GM19395 (cell line): Measurements from ENCODE around the gene XCR1.
"Not testable (repeated sequence)": the region's sequence is repeated elsewhere in the genome, so short reads cannot be mapped to it uniquely, and the experiment has no call there.

Experiments used
- ATAC-seq: cut with Tn5 transposase; IDR thresholded peaks from one replicate; pipeline ENCODE4 v1.9.1; 2021; ENCODE audit warnings: mild to moderate bottlenecking, moderate library complexity; ENCODE audit not compliant: unreplicated experiment

Gene XCR1, protein sequence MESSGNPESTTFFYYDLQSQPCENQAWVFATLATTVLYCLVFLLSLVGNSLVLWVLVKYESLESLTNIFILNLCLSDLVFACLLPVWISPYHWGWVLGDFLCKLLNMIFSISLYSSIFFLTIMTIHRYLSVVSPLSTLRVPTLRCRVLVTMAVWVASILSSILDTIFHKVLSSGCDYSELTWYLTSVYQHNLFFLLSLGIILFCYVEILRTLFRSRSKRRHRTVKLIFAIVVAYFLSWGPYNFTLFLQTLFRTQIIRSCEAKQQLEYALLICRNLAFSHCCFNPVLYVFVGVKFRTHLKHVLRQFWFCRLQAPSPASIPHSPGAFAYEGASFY

DNA sequence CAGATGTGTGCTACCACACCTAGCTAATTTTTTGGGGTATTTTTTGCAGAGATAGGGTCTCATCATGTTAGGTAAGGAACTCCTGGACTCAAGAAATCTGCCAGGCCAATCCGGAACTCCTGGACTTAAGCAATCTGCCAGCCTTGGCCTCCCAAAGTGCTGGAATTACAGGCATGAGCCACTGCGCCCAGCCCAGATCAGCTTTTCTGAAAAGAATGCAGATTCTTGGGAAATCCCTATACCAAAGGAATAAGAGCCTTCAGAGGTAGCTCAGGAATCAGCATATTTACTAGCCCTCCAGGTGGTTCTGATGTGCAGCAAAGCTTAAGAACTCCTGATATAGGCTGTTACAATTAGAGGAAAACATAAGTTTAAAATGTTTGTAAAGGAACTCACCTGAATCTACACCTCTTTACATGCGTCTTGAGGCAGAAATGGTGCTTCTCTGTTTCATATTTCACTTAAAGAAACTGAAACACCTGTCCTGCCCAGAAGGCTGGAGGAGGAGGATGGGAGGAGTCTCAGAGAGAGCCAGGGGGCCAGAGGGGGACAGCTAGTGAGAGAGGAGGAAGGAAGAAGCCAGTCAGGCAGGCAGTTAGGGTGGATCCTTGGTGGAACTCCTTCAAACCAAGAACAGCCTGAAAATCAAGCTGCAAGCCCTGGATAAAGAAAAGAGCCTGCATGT lies at the start of gene XCR1:
Gene XCR1 (minus strand): TSS at position 463 of the 685 bp plus-strand sequence. CDS start 5,536 bp downstream, outside the sequence.
- ATAC-seq: no peak

DNA sequence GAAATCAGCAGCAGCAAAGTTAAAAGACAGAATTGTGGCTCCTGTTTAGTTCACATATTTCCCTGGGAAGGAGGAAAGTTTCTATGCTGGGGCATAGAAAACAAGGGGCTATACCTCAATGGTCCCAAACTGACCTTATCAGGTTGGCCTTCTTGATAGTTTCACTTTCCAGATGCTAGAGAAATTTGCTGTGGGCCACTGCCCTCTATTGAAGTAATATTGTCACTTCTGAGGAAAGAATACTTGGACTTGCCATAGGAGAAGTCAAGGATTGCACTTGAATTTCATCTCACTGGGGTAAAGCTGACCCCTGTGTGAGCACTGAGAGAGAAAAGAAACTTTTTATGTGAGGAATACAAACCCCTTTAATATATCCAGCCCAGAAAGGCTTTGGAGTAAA lies 49.3 kb upstream of the XCR1 start:
- no peak for ATAC-seq

DNA sequence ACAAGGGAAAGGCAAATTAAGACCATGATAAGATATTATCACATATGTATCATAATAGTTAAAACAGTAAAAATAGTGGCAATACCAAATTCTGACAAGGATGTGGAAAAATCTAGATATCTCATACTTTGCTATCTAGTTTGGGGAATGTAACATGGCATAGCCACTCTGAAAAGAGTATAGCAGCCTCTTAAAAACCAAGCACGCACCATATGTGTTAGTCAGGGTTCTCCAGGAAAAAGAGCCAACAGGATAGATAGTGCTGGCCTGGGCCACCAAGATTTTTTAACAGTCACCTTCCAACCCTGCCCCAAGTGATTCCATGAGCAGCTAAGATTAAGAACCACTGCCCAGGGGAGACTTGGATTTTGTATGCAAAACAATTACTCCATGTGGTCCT lies 48.5 kb upstream of the XCR1 start:
- ATAC-seq: no peak

DNA sequence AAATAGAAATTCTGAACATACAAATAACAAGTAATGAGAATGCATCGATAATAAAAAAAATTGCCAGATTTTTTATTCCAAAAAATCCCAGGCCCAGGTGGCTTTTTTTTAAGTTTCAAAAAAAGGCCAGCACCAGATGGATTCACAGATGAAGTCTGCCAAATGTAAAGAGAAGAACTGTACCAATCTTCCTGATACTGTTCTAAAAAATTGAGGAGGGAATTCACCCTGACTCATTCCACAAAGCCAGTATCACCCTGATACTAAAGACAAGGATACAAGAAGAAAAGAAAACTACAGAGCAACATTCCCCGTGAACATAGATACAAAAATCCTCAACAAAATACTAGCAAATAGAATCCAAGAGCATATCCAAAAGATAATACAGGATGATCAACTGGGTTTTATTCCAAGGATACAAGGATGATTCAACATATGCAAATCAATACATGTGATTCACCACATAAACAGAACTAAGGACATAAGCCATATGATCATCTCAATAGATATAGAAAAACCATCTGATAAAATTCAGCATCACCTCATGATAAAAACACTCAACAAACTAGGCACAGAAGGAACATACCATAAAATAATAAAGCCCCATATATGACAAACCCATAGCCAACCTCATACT lies 44.1 kb upstream of the XCR1 start:
- ATAC-seq: no peak

DNA sequence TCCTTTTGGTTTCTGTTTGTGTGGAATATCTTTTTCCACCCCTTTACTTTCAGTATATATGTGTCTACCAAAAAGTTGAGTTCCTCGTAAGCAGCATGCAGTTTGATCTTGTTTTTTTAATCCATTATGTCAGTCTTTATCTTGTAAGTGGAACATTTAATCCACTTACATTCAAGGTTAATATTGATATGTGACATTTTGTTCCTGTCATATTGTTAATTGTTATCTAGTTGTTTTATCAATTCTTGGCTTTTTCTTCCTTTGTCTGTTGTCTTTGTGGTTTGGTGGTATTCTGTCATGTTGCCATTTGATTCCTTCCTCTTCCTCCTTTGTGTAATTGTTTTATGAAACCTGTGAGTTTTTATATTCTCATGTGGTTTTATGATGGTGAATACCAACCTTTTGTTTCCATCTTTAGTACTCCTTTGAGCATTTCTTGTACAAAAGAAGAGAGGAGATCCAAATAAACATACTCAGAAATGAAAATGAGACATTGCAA lies 43.4 kb upstream of the XCR1 start:
- ATAC-seq: no peak

DNA sequence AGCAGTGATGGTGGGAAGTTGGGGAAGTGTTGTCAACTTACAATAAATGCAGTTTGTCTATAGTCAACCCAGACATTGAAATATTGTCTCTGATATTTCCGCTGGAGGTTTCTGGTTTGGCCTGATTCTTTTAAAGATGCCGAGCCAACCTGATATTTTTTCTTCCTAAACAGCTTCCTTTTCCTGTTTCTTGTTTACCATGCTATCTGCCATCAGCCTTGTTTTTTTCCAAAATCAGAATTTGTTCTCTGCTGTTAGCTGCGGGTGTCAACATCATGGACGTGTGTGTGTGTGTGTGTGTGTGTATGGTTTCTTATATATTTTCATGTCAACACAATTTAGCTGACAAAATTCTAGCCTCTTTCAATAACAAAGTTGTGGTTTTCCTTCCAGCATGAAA lies 41.2 kb upstream of the XCR1 start:
- ATAC-seq: no peak

DNA sequence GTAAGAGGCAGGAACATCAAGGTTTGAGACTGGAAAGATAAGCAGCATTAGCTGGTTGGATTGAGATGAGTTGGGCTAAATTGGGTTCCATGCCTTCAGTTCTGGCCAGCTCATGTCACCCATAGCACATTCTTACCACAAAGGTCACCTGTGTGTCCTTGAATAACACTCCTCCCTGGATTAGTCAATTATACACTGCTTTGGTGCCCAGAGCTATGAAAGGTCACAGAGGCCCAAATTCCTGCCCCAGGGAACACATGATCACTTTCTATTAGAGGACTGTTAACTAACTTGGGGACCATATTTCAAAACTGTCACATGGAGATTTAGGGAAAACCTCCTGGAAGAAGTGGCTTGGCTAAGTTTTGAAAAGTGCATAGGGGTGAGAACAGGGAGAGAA lies 40.1 kb upstream of the XCR1 start:
- no peak for ATAC-seq

DNA sequence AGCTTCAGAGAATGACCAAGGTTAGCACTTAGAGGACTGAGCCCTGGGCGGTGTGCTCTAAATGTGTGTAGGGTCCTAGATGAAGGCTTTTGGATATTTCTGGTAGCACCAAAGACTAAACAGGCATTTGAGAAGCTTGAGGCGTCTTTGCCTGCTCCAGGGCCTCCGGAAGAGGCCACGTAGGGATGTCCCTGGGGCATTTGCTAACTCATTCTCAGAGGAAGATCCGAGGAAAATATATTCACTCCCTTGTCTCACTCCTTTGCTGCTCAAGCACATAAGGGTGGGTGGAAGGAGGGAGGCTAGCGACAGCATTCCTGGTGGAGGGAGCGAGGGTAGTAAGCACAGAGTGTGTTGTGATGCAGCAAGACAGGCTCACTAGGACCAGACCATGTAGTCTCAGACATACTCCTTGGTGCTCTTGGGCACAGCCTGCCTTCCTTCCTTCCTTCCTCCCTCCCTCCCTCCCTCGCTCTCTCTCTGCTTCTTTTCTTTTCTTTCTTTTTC lies 38.5 kb upstream of the XCR1 start:
- no peak for ATAC-seq

DNA sequence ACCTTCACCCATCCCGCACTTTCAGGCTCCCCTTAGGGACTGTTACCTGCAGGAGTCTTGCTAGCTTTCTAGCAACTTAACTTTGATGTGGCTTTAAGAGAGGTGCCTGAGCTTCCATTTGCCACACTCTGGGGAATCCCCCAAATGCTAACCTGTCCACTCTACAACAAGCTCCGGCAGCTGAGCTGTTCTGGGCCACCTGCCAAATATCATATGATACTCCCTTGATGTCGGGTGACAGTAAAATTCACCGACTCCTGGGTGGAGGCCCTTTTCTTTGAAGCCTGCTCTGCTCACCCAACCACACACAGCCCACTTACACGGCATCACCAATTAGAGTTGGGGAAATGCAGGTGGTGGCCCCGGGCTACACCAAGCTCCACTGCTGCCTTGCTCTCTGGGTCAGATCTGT lies 38.0 kb upstream of the XCR1 start:
- ATAC-seq: peak; percentile 60

DNA sequence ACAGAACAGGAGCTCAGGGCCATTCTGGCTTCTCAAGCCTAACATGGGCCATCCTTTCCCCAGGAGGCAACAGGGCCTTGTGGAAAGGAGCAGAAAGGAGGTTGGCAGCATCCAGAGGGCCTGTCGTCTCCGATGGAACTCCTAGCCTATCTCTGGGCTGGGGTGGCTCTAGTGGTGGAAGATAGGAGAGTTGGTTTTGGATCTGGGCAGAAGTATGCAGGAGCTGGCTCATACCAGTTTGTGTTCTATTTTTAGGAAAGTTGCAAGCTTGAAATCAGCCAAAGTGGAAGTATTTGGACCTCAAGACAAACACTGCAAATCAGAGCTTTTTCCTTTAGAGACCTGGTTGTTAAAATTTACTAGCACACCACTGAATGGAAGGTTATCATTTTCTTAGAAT lies 35.4 kb upstream of the XCR1 start:
- no peak for ATAC-seq

DNA sequence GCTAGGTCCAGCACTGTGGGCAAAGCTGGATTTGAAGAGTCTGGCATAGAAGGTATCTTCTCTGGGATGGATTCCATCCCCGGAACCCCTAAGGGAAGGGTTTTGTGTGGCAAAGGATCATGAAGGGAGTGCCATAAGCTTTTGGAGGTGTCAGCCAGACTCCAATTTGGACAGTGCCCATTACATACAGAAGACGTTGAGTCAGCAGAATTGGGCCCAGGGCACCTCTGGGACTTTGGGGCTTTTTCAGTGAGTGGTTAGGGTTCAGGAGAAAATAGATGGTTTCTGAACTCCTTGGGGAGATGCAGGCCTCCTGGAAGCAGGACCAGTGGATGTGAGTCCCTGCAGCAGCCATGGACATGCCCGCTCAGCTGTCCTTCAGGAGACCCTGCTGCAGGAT lies 34.6 kb upstream of the XCR1 start:
- ATAC-seq: no peak

DNA sequence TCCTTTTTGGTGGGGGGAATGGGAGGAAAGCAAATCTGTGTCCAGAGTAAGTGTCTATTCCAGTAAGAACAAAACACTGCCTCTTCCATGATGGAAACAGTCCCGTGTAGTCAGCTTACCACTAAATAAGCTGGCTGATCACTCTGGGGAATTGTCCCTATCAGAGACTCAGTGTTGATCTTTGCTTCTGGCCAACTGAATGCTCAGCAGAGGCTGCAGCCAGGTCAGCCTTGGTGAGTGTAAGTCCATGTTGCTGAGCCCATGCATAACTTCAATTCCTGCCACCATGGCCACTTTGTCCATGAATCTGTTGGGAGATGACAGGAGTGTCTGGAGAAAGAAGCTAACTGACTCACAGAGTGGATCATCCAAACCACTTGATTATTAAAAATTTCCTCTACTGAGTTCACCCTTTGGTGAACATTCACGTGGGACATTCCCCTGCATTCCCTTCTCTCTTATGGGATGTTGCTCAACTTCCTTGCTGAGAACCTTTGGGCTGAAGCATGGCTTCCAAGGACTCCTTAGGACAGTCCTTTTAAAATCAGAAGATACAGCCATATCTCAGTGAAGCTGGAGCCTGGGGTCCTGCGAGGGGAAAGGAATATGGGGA lies 33.9 kb upstream of the XCR1 start:
- no peak for ATAC-seq

DNA sequence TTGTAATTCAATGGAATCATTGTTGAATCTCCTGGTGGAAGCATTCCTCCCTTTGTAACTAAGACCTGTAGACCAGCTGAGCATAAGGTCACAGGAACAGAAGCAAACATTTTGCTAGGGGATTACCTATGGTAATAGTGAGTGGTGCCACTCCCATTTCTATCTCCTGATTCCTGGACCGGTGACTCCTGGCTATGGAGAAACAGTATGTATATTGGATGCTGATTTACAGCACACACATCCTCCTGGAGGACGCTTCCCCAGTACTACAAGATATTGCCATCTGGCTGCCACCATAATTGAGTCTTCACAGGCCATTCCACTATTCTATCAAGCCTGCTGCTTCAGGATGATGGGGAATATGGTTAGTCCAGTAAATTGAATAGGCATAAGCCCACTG lies 33.3 kb upstream of the XCR1 start:
- ATAC-seq: no peak

DNA sequence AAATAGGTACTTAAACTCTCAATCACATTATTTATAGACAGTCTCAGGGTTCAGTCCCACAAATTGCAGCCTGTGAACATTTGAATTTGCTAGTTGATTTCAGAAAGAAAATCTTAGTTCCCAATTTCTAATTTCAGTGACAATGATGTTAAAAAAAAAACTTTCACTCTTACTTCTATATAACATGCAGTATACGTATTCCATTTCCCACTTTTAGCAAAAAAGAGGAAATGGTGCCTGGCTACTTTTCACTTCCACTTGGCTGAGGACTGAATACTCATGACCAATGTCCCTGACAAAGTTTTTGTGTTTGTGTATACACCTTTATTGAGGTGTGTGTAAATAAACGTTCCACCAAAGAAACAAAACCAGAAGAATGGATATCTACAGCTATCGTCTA lies 32.1 kb upstream of the XCR1 start:
- ATAC-seq: peak; percentile 53

DNA sequence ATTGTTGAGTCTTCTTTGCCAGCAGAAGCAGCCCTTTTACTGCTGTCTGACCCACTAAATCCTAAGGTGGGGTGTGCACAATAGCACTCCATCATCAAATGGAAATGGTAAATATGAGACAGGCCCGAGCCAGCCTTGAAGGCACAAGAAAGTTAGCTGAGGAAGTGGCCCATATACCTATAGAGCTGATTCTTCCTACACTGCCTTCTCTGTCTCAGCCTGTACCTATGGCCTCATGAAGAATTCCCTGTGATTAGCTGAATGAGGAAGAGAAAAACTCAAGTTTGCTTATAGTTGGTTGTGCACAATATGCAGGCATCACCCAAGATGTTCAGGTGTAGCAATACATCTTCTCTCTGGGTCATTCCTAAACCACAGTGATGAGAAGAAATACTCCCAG lies 31.7 kb upstream of the XCR1 start:
- no peak for ATAC-seq

DNA sequence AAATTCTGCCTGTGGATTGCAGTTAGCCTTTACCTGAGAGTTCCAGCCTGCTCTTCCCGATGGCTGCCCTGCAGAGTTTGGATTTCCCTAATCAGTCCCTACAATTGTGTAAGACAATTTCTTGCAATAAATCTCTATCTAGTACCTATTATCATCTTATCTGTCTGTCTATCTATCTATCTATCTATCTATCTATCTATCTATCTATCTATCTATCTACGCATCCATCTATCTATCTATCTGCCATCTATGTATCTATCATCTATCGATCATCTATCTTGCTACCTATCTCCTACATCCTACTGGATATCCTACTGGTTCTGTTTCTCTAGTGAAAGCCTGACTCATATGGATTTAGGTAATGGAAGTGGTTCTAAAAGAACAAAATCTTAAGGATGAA lies 30.4 kb upstream of the XCR1 start:
- ATAC-seq: no peak

DNA sequence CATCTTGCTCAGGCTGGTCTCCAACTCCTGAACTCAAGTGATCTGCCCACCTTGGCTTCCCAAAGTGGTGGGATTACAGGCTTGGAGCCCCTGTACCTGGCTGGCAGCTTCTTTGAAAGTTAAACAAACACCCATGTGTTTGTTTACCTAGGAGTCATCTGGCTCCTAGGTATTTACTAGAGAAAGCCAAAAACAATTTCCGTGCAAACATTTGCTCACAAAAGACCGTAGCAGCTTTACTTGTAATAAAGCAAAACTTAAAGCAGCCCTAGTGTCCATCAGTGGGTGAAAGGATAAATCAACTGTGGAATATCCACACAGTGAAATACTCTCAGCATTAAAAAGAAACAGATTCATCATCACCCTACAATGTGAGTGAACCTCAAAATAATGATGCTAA lies 29.4 kb upstream of the XCR1 start:
- ATAC-seq: no peak

DNA sequence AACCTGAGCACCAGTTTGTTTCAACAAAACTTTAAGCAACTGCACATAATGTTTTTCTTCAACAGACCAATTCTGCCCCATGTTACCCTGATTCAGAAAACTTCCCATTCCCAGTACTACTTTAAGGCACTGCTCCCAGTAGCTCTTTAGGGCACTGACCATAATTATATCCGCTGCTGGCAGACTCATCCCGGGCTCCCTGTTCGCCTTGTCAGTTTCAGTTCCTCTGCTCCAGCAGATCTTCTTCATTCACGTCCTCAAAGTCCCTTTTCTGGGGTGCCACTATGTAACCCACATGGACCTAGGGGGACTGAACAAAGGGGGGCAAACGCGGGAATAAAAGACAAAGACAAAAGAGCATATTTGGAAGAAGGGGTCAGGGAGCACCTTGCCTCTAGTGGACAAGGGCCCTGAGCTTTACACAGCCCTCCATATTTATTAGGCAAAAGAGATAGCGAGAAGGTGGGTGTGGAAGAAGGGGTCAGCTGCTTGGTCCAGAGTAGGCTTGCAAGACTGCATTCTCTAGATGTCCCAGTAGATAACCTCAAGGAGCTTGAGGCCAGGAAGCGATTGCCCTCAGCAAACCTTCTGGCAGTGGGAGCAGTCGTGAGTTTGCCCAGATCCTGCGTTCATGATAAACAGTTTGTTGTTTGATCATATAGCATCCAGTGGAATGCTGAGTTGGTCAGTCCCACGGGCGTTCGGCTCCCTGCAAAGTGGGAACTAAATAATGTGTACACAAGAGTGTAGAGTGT lies 26.7 kb upstream of the XCR1 start:
- not testable (repeated sequence) for ATAC-seq

DNA sequence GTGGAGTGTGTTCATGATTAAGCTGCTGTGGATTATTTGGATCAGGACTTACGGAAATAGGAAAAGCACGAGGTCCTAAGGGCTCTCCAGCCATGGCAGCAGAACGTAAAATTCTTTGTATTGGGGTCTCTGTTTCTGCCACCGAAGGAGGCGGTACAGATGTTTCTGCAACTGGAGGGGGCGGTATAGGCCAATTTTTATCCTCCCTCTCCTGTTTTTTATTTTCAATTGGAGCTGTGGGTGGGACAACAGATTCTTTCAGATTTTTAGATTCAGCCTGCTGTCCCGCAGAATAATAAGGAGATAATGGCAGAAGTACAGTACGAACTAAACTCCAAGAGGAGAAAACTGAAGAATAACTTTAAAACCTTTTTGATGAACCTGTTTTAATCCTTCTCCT lies 26.0 kb upstream of the XCR1 start:
- ATAC-seq: not testable (repeated sequence)

DNA sequence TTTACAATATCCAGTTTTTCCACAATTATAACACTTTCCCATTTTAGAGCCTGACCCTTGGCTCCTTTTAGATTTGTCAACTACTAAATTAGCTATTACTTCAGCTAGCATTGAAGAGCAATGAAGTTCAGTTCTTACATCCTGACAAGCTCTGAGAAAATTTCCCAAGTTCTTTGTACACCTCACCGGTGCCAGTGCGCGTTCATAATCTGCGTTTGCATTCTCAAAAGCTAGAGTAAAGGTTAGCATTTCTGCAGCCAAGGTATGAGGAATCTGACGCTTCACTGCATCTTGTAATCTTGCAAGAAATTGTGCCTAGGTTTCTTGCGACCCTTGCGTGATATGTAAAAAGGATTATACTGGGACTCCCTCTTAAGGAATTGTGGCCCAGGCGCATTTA lies 25.2 kb upstream of the XCR1 start:
- ATAC-seq: no peak

DNA sequence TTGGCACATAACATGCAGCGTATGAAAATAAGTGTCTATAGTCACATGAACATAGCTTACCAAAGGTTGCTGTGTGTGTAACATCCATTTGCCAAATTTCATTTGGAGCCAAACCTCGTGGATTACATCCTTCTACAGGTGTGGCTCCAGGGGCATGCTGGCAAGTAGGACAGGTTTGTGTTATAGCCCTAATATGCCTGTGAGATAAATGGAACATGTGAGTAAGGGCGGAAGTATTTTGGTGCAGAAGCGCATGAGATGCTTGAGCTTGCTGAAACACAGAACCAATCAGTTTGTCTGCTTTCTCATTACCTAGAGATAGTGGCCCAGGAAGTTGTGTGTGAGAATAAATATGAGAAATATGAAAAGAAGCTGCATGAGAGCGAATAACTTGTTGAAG lies 21.8 kb upstream of the XCR1 start:
- ATAC-seq: no peak
